HL-60 (cell line): ENCODE measurements around the gene PNPLA2.

ENCODE experiments used
- DNase-seq, 2 experiments: peaks; one replicate each; pipeline ENCODE4 v3.0.0-alpha.2; 2010 to 2020; ENCODE audit warnings: low read depth in 1 of 2, low spot score in 1 of 2
- H3K27ac ChIP-seq: fragments of 250-450 bp; sonication (Bioruptor Pico); replicated peaks from 2 replicates; pipeline ENCODE4 v1.5.1; 2020; ENCODE audit warnings: mild to moderate bottlenecking, moderate library complexity
- H3K27me3 ChIP-seq: fragments of 250-450 bp; sonication (Bioruptor Pico); 2 replicates; pipeline ENCODE4 v1.5.1; 2021; ENCODE audit warnings: mild to moderate bottlenecking, moderate library complexity; ENCODE audit not compliant: insufficient read depth, poor library complexity, severe bottlenecking
- H3K4me3 ChIP-seq: replicated peaks from 2 replicates; pipeline ENCODE4 v1.5.1; 2011; ENCODE audit warnings: mild to moderate bottlenecking, control low read depth, low read length; ENCODE audit not compliant: insufficient read depth
- GABPA ChIP-seq: IDR thresholded peaks from 2 replicates; pipeline ENCODE4 v1.6.1; 2012; ENCODE audit warnings: low read depth
- POLR2AphosphoS5 ChIP-seq: IDR thresholded peaks from 2 replicates; pipeline ENCODE4 v1.6.1; 2012; ENCODE audit warnings: low read depth
- SPI1 ChIP-seq: IDR thresholded peaks from 2 replicates; pipeline ENCODE4 v1.6.1; 2012; ENCODE audit warnings: low read depth, mild to moderate bottlenecking, borderline replicate concordance
- TF ChIP-seq, protein P1 (sequence below): IDR thresholded peaks from one replicate; pipeline ENCODE4 v1.5.1; 2011; ENCODE audit warnings: low read length, control low read depth, inconsistent platforms; ENCODE audit not compliant: insufficient read depth
- TF ChIP-seq, protein P2 (sequence below): IDR thresholded peaks from 2 replicates; pipeline ENCODE4 v1.6.1; 2012; ENCODE audit warnings: low read depth; ENCODE audit not compliant: insufficient replicate concordance

The PNPLA2 gene

DNA sequence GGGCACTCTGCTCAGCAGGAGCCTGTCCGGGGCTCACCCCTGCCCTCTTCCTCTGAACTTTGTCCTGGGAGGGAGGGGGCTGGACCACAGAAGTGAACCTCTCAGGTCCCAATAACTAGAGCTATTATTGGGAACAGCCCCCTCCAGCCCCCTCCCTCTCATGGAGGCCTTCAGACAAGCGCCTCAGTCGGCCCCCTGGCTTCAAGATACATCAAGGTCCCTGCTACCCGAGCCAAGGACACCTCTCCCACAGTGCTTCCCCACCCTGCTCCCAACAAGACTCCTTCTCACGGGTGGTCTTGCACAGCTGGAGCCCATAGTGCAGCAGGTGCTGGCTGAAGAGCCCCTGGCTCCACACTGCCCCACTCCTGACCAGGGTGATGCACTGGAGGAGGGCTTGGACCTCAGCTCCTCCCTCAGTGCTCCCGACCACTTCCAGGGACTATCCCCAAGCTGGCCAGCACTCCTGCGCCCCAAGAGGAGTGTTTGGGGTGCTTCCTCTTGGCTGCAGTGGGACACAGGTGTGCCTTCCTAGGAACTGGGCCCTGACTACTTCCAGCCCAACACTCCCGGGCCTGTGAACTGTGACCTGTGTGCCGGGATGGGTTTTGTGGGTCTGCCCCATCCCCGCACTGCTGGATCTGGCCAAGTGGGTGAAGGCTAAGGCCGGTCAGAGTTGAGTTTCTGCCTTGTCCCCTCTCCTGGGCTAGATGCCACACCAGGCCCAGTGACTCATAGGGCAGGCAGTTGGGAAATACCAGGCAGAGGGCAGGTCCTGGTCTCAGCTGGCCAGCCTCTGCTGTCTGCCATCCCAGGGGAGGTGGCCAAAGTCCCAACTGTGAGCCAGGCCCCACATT is 2.2 kb downstream of the PNPLA2 start:
- DNase-seq: peak in 1 of 2 experiments; percentile 75
- H3K27me3 ChIP-seq: no peaks in the 10 kb centered on the region
- peak overlapping the region; percentile 70 for H3K4me3 ChIP-seq
- H3K27ac ChIP-seq: peak overlapping the region; percentile 80
- TF ChIP-seq SPI1: no peak
- peak; percentile 9; the same call in 1 of the 2 replicates for TF ChIP-seq POLR2AphosphoS5

DNA sequence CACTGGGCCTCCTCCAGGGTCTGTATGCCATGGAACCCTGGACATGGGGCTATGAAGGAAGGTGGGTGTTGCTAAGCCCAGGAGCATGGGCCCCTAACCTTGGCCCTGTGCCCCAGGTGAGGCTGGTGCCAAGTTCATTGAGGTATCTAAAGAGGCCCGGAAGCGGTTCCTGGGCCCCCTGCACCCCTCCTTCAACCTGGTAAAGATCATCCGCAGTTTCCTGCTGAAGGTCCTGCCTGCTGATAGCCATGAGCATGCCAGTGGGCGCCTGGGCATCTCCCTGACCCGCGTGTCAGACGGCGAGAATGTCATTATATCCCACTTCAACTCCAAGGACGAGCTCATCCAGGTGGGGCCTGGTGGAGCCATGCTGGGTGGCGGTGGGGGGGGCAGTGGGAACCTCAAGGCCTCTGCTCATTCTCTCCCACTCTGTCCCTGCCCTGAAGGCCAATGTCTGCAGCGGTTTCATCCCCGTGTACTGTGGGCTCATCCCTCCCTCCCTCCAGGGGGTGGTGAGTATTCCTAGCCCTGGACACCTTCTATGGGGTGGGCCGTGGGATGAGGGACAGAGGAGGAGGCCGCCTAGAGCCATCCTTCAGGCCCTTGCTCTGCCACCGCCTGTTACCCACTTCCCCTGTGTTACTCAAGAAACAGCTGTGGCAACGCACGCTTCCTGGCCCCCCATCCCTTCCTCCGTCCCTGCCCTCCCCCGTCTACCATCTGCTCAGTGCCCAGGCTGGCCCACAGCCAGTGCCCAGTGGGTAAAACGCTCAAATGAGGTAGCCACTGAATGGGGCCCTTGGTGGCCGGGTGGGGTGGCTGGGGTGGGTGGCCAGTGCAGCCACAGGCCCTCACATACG is 3.0 kb downstream of the PNPLA2 start:
- peak; percentile 94 for TF ChIP-seq SPI1
- TF ChIP-seq POLR2AphosphoS5: peak; percentile 98
- peak; percentile 36; the same call in 1 of the 2 replicates for TF ChIP-seq GABPA
- TF ChIP-seq, protein P1, sequence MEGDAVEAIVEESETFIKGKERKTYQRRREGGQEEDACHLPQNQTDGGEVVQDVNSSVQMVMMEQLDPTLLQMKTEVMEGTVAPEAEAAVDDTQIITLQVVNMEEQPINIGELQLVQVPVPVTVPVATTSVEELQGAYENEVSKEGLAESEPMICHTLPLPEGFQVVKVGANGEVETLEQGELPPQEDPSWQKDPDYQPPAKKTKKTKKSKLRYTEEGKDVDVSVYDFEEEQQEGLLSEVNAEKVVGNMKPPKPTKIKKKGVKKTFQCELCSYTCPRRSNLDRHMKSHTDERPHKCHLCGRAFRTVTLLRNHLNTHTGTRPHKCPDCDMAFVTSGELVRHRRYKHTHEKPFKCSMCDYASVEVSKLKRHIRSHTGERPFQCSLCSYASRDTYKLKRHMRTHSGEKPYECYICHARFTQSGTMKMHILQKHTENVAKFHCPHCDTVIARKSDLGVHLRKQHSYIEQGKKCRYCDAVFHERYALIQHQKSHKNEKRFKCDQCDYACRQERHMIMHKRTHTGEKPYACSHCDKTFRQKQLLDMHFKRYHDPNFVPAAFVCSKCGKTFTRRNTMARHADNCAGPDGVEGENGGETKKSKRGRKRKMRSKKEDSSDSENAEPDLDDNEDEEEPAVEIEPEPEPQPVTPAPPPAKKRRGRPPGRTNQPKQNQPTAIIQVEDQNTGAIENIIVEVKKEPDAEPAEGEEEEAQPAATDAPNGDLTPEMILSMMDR: no peak
- TF ChIP-seq, protein P2, sequence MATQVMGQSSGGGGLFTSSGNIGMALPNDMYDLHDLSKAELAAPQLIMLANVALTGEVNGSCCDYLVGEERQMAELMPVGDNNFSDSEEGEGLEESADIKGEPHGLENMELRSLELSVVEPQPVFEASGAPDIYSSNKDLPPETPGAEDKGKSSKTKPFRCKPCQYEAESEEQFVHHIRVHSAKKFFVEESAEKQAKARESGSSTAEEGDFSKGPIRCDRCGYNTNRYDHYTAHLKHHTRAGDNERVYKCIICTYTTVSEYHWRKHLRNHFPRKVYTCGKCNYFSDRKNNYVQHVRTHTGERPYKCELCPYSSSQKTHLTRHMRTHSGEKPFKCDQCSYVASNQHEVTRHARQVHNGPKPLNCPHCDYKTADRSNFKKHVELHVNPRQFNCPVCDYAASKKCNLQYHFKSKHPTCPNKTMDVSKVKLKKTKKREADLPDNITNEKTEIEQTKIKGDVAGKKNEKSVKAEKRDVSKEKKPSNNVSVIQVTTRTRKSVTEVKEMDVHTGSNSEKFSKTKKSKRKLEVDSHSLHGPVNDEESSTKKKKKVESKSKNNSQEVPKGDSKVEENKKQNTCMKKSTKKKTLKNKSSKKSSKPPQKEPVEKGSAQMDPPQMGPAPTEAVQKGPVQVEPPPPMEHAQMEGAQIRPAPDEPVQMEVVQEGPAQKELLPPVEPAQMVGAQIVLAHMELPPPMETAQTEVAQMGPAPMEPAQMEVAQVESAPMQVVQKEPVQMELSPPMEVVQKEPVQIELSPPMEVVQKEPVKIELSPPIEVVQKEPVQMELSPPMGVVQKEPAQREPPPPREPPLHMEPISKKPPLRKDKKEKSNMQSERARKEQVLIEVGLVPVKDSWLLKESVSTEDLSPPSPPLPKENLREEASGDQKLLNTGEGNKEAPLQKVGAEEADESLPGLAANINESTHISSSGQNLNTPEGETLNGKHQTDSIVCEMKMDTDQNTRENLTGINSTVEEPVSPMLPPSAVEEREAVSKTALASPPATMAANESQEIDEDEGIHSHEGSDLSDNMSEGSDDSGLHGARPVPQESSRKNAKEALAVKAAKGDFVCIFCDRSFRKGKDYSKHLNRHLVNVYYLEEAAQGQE: no peak
- DNase-seq: peak in 1 of 2 experiments; percentile 92
- Histone ChIP-seq H3K27ac (peak overlapping the region; percentile 80), H3K27me3 (no peaks in the 10 kb centered on the region), H3K4me3 (peak overlapping the region; percentile 70)

DNA sequence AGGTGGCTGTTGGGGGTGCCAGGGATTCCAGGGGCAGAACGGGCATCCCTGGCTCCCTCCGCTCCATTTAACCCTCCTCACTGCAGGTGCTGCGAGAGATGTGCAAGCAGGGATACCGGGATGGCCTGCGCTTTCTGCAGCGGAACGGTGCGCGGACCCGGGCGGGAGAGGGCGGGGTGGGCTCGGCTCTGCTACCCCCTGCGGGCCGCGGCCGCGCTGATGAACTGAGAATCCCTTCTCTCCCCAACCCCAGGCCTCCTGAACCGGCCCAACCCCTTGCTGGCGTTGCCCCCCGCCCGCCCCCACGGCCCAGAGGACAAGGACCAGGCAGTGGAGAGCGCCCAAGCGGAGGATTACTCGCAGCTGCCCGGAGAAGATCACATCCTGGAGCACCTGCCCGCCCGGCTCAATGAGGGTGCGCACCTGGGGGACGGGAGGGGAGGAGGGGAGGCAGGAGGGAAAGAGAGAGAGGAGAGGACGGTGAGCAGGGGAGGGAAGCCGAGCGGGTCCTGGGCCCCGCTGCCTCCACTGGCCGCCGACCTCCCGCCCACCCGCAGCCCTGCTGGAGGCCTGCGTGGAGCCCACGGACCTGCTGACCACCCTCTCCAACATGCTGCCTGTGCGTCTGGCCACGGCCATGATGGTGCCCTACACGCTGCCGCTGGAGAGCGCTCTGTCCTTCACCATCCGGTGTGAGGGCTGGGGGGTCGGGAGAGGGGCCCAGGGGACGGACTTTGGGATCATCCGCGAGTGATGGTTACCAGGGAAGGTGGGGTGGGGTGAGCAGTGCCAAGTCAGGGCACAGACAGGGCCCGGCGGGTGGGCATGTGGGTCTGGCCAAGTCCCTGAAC is 5.0 kb downstream of the PNPLA2 start:
- Histone ChIP-seq H3K27ac (no peak overlapping the region), H3K27me3 (no peaks in the 10 kb centered on the region), H3K4me3 (no peak overlapping the region)
- TF ChIP-seq GABPA (no peak), POLR2AphosphoS5 (no peak), SPI1 (no peak)
- TF ChIP-seq, protein P1: no peak
- TF ChIP-seq, protein P2: no peak
- no peak for DNase-seq
